HuH-7 (cell line): ENCODE results near the gene HBEGF.
A peak's percentile ranks its signal among the peaks of the same experiment; 100 is the strongest.

ENCODE experiments used
- DNase-seq: peaks from one replicate; pipeline ENCODE4 v3.0.0; 2011; ENCODE audit warnings: low spot score

HBEGF gene, protein sequence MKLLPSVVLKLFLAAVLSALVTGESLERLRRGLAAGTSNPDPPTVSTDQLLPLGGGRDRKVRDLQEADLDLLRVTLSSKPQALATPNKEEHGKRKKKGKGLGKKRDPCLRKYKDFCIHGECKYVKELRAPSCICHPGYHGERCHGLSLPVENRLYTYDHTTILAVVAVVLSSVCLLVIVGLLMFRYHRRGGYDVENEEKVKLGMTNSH

DNA sequence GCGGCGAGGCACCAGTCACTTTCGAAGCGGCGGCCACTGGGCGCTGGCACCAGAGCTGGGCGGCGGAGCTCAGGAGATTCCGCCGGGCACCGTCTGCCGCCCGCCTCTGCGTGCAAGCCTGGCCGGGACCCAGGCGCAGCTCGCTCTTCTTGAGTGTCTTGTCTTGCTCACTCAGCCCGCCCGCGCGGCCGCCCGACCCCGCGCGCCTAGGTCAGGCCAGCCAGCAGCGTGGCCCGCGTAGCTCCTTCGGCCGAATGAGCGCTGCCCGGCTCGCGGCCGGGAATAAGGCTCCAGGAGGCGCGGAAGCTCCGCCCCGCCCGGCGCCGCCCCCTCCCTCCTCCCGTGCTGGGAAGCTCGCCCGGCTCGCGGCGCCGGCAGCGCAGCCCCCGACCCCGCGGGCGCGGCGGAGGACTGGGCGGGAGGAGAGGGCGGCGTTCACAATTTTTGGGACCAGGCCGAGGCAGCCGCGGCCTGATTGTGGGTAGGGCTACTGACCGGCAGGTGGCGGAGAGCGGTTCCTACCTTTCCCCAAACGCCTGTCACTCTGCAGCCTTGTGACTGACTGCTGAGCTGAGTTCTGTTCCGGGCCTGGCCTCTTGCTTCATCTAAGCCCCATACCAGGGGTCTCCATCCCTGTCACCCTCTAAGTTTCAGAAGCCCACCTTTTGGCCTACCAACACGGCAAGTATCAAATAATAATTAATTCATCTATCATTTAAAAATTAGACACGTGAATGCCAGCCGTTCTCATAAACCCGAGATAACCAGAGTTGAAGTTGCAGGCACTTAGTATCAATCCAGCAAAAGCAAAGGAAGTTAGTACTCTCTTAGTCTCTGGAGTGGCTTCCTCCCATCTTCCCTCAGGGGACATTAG is at the start of gene HBEGF:
Gene HBEGF (minus strand): TSS at position 256 of the 874 bp plus-strand sequence. CDS start 275 bp downstream, outside the sequence.
- DNase-seq = peak; percentile 83

DNA sequence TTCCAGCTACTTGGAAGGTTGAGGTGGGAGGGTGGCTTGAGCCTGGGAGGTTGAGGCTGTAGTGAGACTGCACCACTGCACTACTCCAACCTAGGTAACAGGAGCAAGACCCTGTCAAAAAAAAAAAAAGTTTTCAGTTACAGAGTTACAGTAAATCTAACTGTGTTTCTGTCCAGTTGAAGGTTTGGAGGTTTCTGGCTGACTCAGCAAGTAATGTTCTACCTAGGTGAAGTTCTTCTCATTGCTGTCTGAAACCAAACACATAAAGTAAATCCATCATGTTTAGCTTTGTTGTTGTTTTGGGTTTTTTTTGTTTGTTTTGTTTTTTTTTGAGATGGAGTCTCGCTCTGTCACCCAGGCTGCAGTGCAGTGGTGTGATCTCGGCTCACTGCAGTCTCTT is 47.3 kb upstream of the HBEGF start:
- DNase-seq = no peak

DNA sequence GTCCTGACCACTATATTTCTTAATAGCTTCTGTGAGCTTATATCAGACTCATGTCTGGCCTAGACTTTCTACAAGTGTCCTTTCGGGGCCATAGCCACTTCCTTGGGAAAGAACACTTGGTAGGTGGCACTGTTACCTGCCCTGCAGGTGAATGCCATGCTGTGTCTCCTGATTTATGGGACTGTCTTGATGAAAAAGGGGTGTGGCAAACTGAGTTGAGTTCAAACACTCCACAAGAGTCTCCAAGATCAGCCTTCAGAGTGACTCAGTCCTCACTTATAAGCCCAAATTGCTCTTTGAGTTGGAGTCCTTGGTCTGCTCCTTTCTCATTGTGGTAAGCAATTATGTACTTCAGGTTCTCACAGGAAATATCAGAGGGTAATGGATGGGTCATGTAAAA is 45.3 kb upstream of the HBEGF start:
- no peak for DNase-seq

DNA sequence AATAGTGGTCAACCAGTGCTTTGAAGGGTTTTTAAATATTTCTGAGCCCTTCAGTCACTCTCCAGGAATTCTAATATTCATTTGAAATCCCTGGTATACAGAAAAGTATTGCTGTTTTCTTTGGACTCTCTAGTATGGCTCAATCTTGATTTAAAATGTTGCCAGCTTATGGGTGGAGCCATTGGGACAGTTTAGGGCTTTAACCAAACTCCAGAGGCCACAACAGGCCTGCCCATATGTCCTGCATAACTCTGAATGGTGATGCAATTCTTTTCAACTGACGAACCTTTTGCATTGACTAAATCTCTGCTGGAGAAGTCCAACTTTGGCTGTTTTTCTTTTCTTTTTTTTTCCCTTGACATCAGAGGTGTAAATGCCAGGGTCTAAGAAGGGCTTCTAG is 44.9 kb upstream of the HBEGF start:
- DNase-seq = no peak

DNA sequence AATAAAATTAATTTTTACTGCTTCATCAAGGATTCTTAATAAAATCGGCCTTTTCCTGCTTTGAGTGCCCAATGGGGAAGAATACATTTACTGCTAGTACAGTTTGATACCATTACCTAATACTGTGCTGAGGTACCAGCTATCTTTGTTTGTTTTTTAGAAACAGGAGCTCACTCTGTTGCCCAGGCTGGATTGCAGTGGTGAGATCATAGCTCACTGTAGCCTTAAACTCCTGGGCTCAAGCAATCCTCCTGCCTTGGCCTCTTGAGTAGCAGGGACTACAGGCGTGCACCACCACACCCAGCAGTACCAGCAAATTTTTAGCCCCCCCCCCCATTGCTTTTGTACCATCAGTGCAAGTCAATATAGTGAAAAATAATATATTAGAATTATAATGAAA is 41.6 kb upstream of the HBEGF start:
- DNase-seq = no peak

DNA sequence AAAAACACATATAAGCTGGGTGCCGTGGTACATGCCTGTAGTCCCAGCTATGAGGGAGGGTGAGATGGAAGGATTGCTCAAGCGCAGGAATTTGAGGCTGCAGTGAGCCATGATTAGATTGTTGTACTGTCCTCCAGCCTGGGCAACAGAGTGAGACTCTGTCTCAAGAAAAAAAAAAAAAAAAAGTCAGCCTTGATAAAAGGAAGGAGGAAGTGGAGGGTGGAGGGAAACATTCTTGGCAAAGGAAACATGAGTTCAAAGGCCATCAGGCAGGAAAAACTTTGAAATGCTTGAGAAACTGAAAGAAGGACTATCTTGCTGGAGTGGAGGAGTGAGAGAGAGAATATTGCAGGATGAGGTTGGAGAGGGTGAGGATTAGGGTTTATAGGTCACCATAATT is 36.9 kb upstream of the HBEGF start:
- no peak for DNase-seq

DNA sequence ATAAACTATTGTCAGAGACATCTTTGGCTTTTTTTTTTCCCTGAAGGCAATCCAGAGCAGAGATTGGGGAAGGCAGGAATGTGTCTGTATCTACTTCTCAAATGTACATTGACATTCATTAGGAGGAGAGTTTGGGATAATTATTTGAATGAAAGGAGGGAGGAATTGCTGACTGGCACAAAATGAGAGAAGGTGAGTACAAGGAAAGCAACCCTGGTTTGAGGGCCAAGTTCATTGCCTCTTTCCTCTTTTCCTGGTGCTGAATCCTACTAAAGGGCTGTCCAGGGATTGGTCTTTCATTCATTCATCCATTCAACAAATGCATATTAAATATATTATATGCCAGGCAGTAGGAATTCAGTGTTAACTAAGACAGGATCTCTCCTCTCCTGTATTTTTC is 36.5 kb upstream of the HBEGF start:
- no peak for DNase-seq

DNA sequence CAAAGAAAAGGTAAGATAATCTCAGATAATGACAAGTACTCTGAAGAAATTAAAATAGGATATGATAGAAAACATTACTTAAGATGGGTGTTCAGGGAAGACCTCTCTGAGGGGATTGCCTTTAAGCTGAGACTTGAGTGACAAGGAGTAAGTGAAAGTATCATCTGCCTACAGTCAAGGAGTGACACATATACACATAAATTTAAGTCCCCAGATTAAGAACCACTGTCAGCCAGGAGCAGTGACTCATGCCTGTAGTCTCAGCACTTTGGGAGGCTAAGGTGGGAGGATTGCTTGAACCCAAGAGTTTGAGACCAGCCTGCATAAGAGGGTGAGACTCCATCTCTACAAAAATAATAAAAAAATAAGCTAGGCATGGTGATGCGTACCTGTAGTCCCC is 35.6 kb upstream of the HBEGF start:
- DNase-seq = no peak

DNA sequence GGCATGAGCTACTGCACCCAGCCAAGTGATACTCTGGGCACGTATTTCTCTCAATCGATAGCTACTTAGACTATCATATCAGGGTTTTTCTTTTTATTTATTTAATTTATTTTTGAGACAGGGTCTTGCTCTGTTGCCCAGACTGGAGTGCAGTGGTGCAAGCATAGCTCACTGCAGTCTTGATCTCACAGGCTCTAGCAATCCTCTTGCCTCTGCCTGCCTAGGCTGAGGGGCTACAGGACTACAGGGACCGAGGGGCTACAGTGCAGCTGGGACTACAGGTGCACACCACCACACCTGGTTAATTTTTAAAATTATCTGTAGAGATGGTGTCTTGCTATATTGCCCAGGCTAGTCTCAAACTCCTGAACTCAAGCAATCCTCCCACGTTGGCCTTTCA is 34.9 kb upstream of the HBEGF start:
- DNase-seq = no peak

DNA sequence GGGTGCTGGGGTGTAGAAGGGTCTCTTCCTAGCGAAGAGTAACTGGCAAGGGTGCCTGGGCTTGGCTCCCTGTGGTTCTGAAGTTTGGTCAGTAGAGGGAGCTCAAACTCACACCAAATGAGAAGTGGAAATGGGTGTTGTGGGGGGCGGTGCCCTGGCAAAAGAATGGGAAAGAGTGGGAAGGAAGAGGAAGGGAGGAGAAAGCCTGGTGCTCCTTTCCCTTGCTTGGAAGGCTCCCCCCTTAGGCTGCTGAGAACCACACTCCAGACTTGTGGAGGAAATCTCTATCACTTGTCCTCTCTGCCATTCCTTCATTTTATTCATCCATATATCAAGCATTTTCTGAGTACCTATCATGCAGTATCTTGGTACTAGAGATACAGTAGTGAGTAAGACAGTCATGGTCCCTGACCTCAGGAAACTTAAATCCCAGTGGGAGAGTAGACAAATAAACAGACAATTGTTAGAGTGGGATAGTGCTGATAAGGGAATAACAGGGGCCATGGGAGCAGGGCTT is 26.6 kb upstream of the HBEGF start:
- peak; percentile 60 for DNase-seq

DNA sequence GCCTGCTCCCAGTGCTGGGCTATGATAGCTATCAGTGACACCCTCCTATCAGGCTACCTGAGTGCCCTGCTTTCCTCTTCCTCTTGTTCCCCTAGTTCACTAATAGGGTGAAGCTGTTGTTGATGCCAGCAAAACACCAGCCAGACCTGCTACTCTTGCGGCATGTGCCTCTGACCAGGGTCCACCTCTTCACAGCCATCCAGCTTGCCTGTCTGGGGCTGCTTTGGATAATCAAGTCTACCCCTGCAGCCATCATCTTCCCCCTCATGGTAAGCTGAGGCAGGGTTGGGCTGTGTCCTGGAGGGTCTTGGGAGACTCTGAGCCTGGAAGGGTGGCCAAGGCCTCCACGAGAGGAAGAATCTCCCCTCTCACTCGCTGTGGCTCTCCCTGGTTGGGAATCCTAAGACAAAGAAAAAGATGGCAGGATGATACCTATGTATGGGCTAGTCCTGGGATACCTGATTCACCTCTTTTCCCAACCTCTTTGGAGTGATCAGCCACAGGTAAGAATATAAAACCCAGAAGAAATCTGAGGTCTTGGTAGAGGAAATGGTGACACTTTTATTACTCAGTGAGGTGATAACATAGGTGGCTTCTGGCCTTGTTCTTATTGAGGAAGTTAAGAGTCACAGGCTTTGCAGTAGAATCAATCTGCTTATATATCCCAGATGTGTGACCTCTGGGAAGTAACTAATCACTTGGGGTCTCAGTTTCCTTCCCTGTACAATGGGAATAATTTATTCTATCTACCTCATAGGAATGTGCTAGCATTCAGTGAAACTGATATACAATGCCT is 25.2 kb upstream of the HBEGF start:
- no peak for DNase-seq

DNA sequence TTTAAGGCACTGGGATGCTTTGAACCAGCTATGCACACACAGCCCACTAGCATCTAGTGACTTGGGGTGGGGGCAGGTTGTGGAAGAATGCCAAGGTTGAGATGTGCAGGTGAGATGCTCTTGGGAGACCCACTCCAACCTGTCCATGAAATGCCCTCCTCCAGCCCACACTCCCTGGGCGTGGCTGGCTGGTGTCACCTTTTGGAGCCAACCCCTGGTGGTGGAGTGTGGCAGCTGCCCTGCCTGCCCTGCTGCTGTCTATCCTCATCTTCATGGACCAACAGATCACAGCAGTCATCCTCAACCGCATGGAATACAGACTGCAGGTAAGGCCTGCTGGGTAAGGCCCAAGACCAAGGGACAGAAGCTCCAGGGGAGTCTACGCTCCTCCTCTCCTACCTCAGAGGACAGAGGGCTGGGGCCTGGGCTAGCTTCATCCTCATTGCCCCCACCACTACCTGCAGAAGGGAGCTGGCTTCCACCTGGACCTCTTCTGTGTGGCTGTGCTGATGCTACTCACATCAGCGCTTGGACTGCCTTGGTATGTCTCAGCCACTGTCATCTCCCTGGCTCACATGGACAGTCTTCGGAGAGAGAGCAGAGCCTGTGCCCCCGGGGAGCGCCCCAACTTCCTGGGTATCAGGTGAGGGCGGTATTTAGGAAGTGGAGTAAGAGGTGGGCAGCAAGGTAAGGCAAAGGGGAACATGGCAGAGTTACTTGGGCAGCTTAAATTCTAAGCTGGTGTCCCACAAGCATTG is 21.0 kb upstream of the HBEGF start:
- no peak for DNase-seq

DNA sequence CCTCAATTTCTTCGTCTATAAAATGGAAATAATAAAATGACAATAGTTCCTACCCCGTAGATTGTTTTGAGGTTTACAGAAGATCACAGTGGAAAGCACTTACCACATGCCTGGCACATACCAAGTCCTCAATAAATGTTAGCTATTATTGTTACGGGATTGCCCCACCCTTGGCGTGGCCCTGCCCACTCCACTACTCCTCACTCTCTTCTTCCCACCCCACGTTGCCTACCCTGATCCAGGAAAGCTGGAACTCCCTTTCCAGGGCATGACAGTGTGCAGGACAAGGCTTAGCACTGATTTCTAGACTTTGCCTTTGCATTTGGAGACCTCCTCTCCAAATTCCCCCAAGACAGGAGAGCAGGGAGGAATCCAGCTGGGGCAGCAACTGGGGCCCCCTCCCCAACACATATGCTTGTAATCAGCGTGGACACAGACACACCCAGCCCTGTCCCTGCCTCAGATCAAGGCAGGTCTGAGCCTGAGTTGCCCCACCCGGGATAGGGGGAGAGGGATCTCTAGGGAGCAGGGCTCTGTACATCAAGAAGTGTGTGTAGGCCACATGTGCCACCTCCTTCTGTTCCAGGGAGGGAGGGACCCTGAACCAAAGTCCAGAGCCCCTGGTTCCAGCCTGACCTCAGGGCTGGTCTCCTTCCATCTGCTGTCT is 20.3 kb upstream of the HBEGF start:
- no peak for DNase-seq

DNA sequence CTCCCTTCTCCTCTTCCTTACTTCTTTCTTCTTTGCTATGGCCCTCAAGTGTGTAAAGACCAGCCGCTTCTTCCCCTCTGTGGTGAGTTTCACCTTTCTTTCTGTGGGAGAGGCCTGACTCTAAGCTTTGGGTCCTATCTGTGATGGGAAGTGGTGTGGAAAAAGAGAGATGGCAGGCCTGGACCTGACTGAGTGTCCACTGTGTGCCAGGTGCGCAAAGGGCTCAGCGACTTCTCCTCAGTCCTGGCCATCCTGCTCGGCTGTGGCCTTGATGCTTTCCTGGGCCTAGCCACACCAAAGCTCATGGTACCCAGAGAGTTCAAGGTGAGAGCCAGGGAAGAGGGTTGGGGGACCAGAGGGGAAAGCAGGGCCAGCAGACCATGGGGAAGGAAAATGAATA is 19.5 kb upstream of the HBEGF start:
- DNase-seq = no peak

DNA sequence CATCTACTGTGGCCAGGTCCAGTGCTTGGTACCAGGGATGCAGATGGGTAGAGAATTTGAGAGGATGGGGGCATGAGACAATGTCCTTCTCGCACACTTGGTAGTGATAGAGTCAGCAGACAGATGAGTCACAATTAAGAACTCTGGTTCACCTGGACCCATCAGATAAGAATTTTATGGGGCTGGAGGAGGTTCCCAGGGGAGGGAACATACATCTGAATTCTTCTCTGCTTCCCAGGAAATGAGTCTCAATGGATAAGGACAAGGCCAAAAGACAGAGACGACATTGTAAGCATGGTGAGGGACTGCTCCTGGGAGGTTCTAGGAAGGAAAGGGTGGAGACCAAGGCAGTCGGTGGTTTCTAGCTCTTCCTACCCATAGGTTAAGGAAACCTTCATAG is 18.9 kb upstream of the HBEGF start:
- DNase-seq = no peak

DNA sequence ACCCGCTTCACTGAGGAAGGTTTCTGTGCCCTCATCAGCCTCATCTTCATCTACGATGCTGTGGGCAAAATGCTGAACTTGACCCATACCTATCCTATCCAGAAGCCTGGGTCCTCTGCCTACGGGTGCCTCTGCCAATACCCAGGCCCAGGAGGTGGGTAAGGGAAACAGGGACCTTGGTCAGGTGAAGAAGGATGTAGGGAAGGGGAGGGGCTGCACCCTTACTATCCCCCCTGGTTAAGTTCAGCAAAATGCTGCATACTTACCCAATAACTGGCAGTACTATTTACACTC is 18.0 kb upstream of the HBEGF start:
- DNase-seq = no peak

DNA sequence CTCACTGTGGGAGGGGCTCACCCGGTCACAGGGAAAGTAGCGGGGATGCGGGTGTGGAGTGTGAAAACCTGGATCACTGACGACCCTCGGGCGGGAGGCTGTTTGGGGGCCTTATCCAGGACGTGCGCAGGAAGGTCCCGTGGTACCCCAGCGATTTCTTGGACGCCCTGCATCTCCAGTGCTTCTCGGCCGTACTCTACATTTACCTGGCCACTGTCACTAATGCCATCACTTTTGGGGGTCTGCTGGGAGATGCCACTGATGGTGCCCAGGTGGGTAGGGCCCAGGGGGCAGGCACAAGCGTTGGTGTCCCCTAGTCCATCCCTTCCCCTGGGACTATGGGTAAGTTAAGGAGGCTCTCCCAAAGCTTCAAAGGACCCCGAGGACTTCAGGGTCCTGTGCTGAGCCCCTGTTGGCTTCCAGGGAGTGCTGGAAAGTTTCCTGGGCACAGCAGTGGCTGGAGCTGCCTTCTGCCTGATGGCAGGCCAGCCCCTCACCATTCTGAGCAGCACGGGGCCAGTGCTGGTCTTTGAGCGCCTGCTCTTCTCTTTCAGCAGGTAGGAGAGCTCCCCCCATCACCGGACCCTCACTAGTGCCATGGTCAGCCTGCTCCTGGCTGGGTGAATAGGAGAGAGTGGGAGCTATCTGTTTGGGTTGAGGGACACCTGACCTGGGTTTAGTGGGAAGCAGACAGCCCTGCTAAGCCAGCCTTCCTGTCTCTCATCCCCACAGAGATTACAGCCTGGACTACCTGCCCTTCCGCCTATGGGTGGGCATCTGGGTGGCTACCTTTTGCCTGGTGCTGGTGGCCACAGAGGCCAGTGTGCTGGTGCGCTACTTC is 17.4 kb upstream of the HBEGF start:
- DNase-seq = no peak

DNA sequence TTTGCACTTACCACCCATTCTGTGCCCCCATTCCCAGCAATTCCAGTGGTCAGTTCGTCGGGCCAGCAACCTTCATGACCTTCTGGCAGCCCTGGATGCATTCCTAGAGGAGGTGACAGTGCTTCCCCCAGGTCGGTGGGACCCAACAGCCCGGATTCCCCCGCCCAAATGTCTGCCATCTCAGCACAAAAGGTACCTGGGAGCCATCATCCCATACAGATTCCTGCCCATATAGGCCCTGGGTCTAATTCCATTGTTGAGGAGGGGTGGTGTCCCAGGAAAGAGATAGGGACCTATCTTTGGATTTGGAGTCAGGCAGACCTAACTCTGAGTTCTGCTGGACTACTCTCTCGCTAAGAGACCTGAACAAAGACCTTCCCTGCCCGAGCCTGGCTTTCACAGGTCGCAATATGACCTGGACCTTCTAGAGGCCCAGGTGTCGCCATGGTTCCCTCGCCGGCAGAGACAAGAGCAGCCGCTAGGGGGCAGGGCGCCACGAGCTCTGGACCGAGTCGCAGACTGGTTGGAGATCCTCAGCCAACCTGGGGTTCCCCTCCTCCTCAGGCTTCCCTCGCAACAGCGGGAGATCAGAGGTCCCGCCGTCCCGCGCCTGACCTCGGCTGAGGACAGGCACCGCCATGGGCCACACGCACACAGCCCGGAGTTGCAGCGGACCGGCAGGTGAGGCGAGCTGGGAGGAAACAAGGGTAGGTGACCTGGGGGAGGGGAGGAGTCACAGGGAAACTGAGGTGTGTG is 16.6 kb upstream of the HBEGF start:
- DNase-seq = peak; percentile 86

DNA sequence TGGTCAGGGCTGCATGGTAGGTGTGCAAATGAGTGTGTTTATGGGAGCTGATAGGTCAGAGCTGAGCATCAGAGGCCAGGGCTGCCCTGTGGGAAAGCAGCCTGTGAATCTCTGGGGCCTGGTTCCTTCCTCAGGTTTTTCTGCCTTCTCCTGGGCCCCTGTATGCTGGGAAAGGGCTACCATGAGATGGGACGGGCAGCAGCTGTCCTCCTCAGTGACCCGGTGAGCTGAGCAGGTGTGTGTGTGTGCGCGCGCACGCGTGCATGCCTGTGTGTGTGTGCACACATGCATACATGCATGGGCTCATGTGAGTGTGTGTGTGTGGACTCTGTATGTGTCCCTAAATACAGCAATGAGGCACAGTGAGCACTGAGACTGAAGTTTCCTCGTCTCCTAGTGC is 15.9 kb upstream of the HBEGF start:
- DNase-seq = no peak

DNA sequence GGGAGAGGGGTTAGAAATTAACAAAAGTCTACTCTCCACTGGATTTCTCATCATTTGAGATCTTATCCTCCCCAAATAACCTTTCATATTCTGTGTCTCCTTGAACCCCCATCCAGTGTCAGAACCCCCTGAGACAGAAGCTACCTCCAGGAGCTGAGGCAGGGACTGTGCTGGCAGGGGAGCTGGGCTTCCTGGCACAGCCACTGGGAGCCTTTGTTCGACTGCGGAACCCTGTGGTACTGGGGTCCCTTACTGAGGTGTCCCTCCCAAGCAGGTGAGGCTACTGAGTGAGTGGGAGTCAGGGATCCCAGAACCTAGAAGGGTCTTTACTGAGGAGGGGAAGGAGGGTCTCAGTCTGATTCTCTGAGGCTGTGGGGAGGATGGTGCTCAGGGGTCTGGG is 15.5 kb upstream of the HBEGF start:
- no peak for DNase-seq
